ENCODE data around the gene RBM3. TPM values are rescaled to one million over a fixed set of nuclear protein-coding genes. Genes with fewer than 3 reads are reported as not detected.

The RBM3 gene
- total RNA-seq (2012; rRNA removed) = 341 and 386 TPM in 2 replicates
- polyA plus RNA-seq (2012; rRNA removed) = 217 and 243 TPM in 2 replicates
- polyA plus RNA-seq (2012; cell fraction: cytosol; rRNA removed) = 68.0 and 80.3 TPM in 2 replicates
- polyA plus RNA-seq (2012; cell fraction: nucleus; rRNA removed; ENCODE audit: low replicate concordance) = 122 and 242 TPM in 2 replicates
- percentile 98 among the genes with signal in this experiment for Bru-seq, nascent RNA
- BruChase-seq, experiment 1, labeled RNA remaining after a 6-hour chase = percentile 99 among the genes with signal in this experiment
- percentile 99 among the genes with signal in this experiment for BruChase-seq, experiment 2, labeled RNA remaining after a 2-hour chase
- long read RNA-seq, transcript RBM3-203 (7 exons, 2,162 nt) = major isoform, 159 of 185 reads
- long read RNA-seq, partial matches to known transcripts = 1 of 185 reads
- long read RNA-seq, other reads (novel, unspliced or antisense) = 20 of 185 reads

DNA sequence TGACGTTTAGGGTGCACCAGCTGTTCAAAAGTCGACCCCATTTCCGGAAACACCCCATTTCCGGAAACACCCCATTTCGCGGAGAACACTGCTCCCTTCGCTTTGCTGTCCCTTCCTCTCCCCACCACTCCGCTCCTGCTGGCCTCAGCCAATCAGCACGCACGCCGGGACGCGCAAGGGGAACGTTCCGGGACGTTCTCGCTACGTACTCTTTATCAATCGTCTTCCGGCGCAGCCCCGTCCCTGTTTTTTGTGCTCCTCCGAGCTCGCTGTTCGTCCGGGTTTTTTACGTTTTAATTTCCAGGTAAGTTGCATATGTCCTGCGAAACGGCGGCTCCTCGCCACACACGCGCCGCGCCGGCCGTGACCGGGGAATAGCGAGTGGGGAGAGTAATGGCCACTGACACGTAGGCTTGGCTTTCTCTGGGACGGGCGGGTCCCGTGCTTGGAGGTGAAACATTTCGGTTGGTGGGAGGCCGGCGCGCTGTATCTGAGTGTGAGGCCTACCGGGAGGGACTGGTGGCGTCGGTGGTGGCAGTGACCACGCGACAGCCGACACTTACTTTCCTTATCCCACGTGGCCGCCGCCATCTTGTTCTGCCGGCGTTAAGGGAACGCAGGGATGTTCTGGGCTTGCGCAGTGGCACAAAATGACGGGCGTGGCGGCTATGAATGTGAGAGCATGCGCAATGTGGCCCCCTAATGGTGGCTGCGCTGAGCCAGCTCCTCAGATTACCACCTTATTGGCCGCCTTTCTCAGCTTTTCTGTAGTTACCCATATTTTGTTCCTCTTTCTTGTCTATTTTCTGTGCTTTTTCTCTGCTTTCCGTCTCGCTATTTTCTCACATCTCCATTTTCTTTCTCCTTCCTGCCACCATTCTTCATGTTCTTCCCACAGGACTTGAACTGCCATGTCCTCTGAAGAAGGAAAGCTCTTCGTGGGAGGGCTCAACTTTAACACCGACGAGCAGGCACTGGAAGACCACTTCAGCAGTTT, at the start of gene RBM3:
Gene RBM3, plus strand, starts transcription at position 215 of the 997 bp plus-strand sequence. Its CDS starts 697 bp downstream, at position 912.
- Histone ChIP-seq H2BK5ac (ENCODE audit: low read depth, low read length, poor library complexity, severe bottlenecking) (peak within 1 kb of the TSS; percentile 95), H3K27me3 (ENCODE audit: control insufficient read depth, insufficient read depth, low read length) (no peaks in the 10 kb centered on the region), H2BK15ac (ENCODE audit: low read depth, low read length) (peak within 1 kb of the TSS; percentile 86; the same call in 2 of the 3 replicates), H3K79me1 (ENCODE audit: low read depth in 1 of 2, low read length in 2 of 2) (peaks cover 16 to 25% of the 10 kb centered on the region in 2 experiments; a peak in 3 of 4 replicates), H2AK9ac (replicated peaks; ENCODE audit: low read depth, low read length, poor library complexity) (peak within 1 kb of the TSS; percentile 99), H3K18ac (ENCODE audit: low read depth, low read length) (peak within 1 kb of the TSS; percentile 91), H3K14ac (replicated peaks; ENCODE audit: low read depth, low read length) (peak within 1 kb of the TSS; percentile 98), H2BK20ac (ENCODE audit: low read depth, low read length) (peak within 1 kb of the TSS; percentile 40; the same call in 1 of the 2 replicates), H4K91ac (ENCODE audit: insufficient read depth, low read depth, low read length) (peak within 1 kb of the TSS; percentile 99), H3K56ac (ENCODE audit: extremely low read depth, insufficient read depth, low read length) (peak within 1 kb of the TSS; percentile 93), H3K27ac (ENCODE audit: insufficient read depth, low read length) (peak within 1 kb of the TSS; percentile 96), H3K4me2 (ENCODE audit: low read depth, low read length) (peak within 1 kb of the TSS; percentile 94), H3K4me1 (ENCODE audit: control insufficient read depth, insufficient read depth, low read length) (peaks cover 5% of the 10 kb centered on the region), H3K36me3 (ENCODE audit: control insufficient read depth, insufficient read depth, low read length) (peaks cover 23% of the 10 kb centered on the region), H4K5ac (ENCODE audit: low read depth, low read length) (peak within 1 kb of the TSS; percentile 100), H2AFZ (replicated peaks; ENCODE audit: low read length, poor library complexity) (peak within 1 kb of the TSS; percentile 92), H3K9ac (ENCODE audit: low read depth, low read length) (peak within 1 kb of the TSS; percentile 99), H3K4ac (ENCODE audit: low read depth, low read length) (peak within 1 kb of the TSS; percentile 96), H4K8ac (ENCODE audit: low read depth in 2 of 2, low read length in 2 of 2) (peak within 1 kb of the TSS; percentile 100), H4K20me1 (ENCODE audit: insufficient read depth, low read length) (peaks cover 12% of the 10 kb centered on the region; the same call in 1 of the 2 replicates), H3K23ac (ENCODE audit: low read depth, low read length) (peak within 1 kb of the TSS; percentile 87), H3K9me1 (ENCODE audit: insufficient read depth, low read length) (peaks cover 13% of the 10 kb centered on the region), H3K9me3 (ENCODE audit: control insufficient read depth, insufficient read depth, low read length) (no peaks in the 10 kb centered on the region), H2BK120ac (ENCODE audit: low read depth, low read length) (peak within 1 kb of the TSS; percentile 66), H3K4me3 (ENCODE audit: insufficient read depth, low read depth, low read length) (peak within 1 kb of the TSS; percentile 82), H2AK5ac (ENCODE audit: low read depth, low read length) (peak within 1 kb of the TSS; percentile 98)
- no TSS peak for BruUV-seq (replicated peaks)
- ChIA-PET CTCF (no interaction called here), POLR2A (ENCODE audit: unreplicated experiment) (interaction anchor here (0.6 to 0.7 kb wide), 2 partner anchors 10 to 1885 kb away, joined by 3 to 9 read pairs; no protein-coding TSS in a partner anchor)
- peak; percentile 97 for ATAC-seq (ENCODE audit: low read depth)
- dilution Hi-C loops (cut with HindIII; ENCODE audit: low sequenced_read_pairs, unreplicated experiment) (no loop called here), intact Hi-C loops (cut with micrococcal nuclease) (no loop called here), in situ Hi-C loops (cut with MboI; ENCODE audit: low sequenced_read_pairs) (no loop called here)
- peak; percentile 91 for DNase-seq
- WGBS, 2 experiments (ENCODE audit: extremely low coverage in 2 of 2, insufficient read length in 1 of 2) = 45% methylated on average over 47 of the region's 71 CpGs; no CpG with 5 or more reads in 1 of the 2 experiments
- TF ChIP-seq RAD21 (IDR thresholded peaks at IDR 0.05; ENCODE audit: low read length) (no peak), MAFK (IDR thresholded peaks at IDR 0.05; ENCODE audit: low read depth, low read length) (no peak), RFX5 (IDR thresholded peaks at IDR 0.05; ENCODE audit: low read depth, low read length) (no peak), SMC3 (IDR thresholded peaks at IDR 0.05; ENCODE audit: low read depth, low read length) (no peak), ELK1 (IDR thresholded peaks at IDR 0.05; ENCODE audit: borderline replicate concordance, low read depth, low read length) (no peak), CHD1 (IDR thresholded peaks at IDR 0.05; ENCODE audit: low read depth, low read length) (no peak; the same call in none of the 2 replicates), USF2 (IDR thresholded peaks at IDR 0.05; ENCODE audit: low read depth, low read length) (peak; percentile 69), BHLHE40 (IDR thresholded peaks at IDR 0.05; ENCODE audit: low read depth, low read length) (no peak), MXI1 (IDR thresholded peaks at IDR 0.05; ENCODE audit: borderline replicate concordance, low read depth, low read length) (peak; percentile 74; the same call in 1 of the 2 replicates)
- TF ChIP-seq, protein P1, sequence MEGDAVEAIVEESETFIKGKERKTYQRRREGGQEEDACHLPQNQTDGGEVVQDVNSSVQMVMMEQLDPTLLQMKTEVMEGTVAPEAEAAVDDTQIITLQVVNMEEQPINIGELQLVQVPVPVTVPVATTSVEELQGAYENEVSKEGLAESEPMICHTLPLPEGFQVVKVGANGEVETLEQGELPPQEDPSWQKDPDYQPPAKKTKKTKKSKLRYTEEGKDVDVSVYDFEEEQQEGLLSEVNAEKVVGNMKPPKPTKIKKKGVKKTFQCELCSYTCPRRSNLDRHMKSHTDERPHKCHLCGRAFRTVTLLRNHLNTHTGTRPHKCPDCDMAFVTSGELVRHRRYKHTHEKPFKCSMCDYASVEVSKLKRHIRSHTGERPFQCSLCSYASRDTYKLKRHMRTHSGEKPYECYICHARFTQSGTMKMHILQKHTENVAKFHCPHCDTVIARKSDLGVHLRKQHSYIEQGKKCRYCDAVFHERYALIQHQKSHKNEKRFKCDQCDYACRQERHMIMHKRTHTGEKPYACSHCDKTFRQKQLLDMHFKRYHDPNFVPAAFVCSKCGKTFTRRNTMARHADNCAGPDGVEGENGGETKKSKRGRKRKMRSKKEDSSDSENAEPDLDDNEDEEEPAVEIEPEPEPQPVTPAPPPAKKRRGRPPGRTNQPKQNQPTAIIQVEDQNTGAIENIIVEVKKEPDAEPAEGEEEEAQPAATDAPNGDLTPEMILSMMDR (conservative IDR thresholded peaks at IDR 0.05; ENCODE audit: low read depth, low read length) = peak; percentile 32; the same call in 1 of the 2 replicates

Measured in IMR-90 (cell line).